GM10847 (cell line): Measurements from ENCODE around the gene SLC39A5.

Experiments used
- POLR2A ChIP-seq: IDR thresholded peaks from 2 replicates; pipeline ENCODE4 v1.6.1; 2011; ENCODE audit not compliant: insufficient read length; ENCODE audit errors: extremely low read depth

SLC39A5 gene

GRCh38 chr12:56257071-56257470, 27.2 kb downstream of the SLC39A5 start:
- no peak for TF ChIP-seq POLR2A

GRCh38 chr12:56257491-56258067, 27.7 kb downstream of the SLC39A5 start:
- no peak for TF ChIP-seq POLR2A

GRCh38 chr12:56258068-56258819, 28.4 kb downstream of the SLC39A5 start, which contains the start of gene ANKRD52:
TSS of gene ANKRD52 (minus strand) at chr12:56258384. CDS start at chr12:56258269, 115 bp downstream.
- peak; percentile 35 for TF ChIP-seq POLR2A

- no peak for TF ChIP-seq POLR2A
These were observed 29.0 kb downstream of the SLC39A5 start for GRCh38 chr12:56258820-56259183.

- TF ChIP-seq POLR2A, result no peak
These were observed 30.5 kb downstream of the SLC39A5 start for GRCh38 chr12:56260380-56260779.

GRCh38 chr12:56260921-56261320, 31.1 kb downstream of the SLC39A5 start:
- TF ChIP-seq POLR2A, result no peak

- TF ChIP-seq POLR2A, result no peak
These were observed 31.8 kb downstream of the SLC39A5 start for GRCh38 chr12:56261503-56262232.

- TF ChIP-seq POLR2A, result peak; percentile 62
These were observed 37.0 kb downstream of the SLC39A5 start, which contains the start of gene COQ10A for GRCh38 chr12:56266693-56267442. TSS of gene COQ10A (plus strand) at chr12:56266942. CDS start at chr12:56267119, 177 bp downstream.

GRCh38 chr12:56267443-56268071, 37.7 kb downstream of the SLC39A5 start:
- TF ChIP-seq POLR2A, result no peak

- TF ChIP-seq POLR2A, result no peak
These were observed 41.2 kb downstream of the SLC39A5 start for GRCh38 chr12:56271031-56271430.

GRCh38 chr12:56274299-56274698, 44.4 kb downstream of the SLC39A5 start:
- no peak for TF ChIP-seq POLR2A

- TF ChIP-seq POLR2A, result no peak
These were observed 49.1 kb downstream of the SLC39A5 start for GRCh38 chr12:56278905-56279304.

GRCh38 chr12:56280849-56281248, 51.0 kb downstream of the SLC39A5 start:
- TF ChIP-seq POLR2A, result no peak

- no peak for TF ChIP-seq POLR2A
These were observed 52.2 kb downstream of the SLC39A5 start for GRCh38 chr12:56282030-56282429.

GRCh38 chr12:56282579-56282978, 52.7 kb downstream of the SLC39A5 start:
- TF ChIP-seq POLR2A, result no peak
